ENCODE data around the gene C4orf50. TPM values are rescaled to one million over a fixed set of nuclear protein-coding genes. Genes with fewer than 3 reads are reported as not detected.

Gene C4orf50
- under 1 TPM; under 0.01 to 0.02 TPM for polyA plus RNA-seq

GRCh38 chr4:6018331-6018730, at the start of gene C4orf50:
TSS of gene C4orf50 (minus strand) at chr4:6018431.
- no peaks in the 10 kb centered on the region for H3K9me3 ChIP-seq (ENCODE audit: control insufficient read depth in 2 of 2, insufficient read depth in 1 of 2, low read depth in 1 of 2, low read length in 1 of 2)
- no peak within 1 kb of the TSS for H3K27ac ChIP-seq (ENCODE audit: low read depth in 2 of 2, low read length in 1 of 2)
- 72 to 77% methylated on average over 8 of the region's 8 CpGs for WGBS, 2 donors
- H3K4me3 ChIP-seq (ENCODE audit: low read depth in 1 of 2, low read length in 2 of 2): no peak within 1 kb of the TSS
- no peaks in the 10 kb centered on the region for H3K4me1 ChIP-seq (ENCODE audit: control insufficient read depth in 2 of 2, insufficient read depth in 2 of 2, low read length in 1 of 2)
- H3K27me3 ChIP-seq (ENCODE audit: control insufficient read depth in 1 of 2, insufficient read depth in 2 of 2, low read length in 2 of 2): no peaks in the 10 kb centered on the region
- H3K36me3 ChIP-seq (ENCODE audit: control insufficient read depth in 2 of 2, insufficient read depth in 2 of 2, low read length in 1 of 2): no peaks in the 10 kb centered on the region

- 70 to 76% methylated on average over 10 of the region's 10 CpGs for WGBS, 2 donors
Measured at GRCh38 chr4:6065934-6066590, 47.8 kb upstream of the C4orf50 start.

GRCh38 chr4:6065166-6065565, 46.9 kb upstream of the C4orf50 start:
- Histone ChIP-seq H3K9me3 (ENCODE audit: control insufficient read depth in 2 of 2, insufficient read depth in 1 of 2, low read depth in 1 of 2, low read length in 1 of 2) (peaks cover 4 to 13% of the 10 kb centered on the region in 2 donors), H3K4me1 (ENCODE audit: control insufficient read depth in 2 of 2, insufficient read depth in 2 of 2, low read length in 1 of 2) (no peaks in the 10 kb centered on the region), H3K27me3 (ENCODE audit: control insufficient read depth in 1 of 2, insufficient read depth in 2 of 2, low read length in 2 of 2) (no peaks in the 10 kb centered on the region), H3K27ac (ENCODE audit: low read depth in 2 of 2, low read length in 1 of 2) (no peak overlapping the region), H3K4me3 (ENCODE audit: low read depth in 1 of 2, low read length in 2 of 2) (no peak overlapping the region), H3K36me3 (ENCODE audit: control insufficient read depth in 2 of 2, insufficient read depth in 2 of 2, low read length in 1 of 2) (no peaks in the 10 kb centered on the region)
- WGBS, 2 donors: 89 to 93% methylated on average over 5 of the region's 5 CpGs

More at GRCh38 chr4:6065934-6066590, 47.8 kb upstream of the C4orf50 start:
- Histone ChIP-seq H3K4me3 (ENCODE audit: low read depth in 1 of 2, low read length in 2 of 2) (no peak overlapping the region), H3K27me3 (ENCODE audit: control insufficient read depth in 1 of 2, insufficient read depth in 2 of 2, low read length in 2 of 2) (no peaks in the 10 kb centered on the region), H3K4me1 (ENCODE audit: control insufficient read depth in 2 of 2, insufficient read depth in 2 of 2, low read length in 1 of 2) (no peaks in the 10 kb centered on the region), H3K36me3 (ENCODE audit: control insufficient read depth in 2 of 2, insufficient read depth in 2 of 2, low read length in 1 of 2) (no peaks in the 10 kb centered on the region), H3K9me3 (ENCODE audit: control insufficient read depth in 2 of 2, insufficient read depth in 1 of 2, low read depth in 1 of 2, low read length in 1 of 2) (peaks cover 2 to 6% of the 10 kb centered on the region in 2 donors), H3K27ac (ENCODE audit: low read depth in 2 of 2, low read length in 1 of 2) (no peak overlapping the region)

- H3K27ac ChIP-seq (ENCODE audit: low read depth in 2 of 2, low read length in 1 of 2): no peak overlapping the region
- H3K27me3 ChIP-seq (ENCODE audit: control insufficient read depth in 1 of 2, insufficient read depth in 2 of 2, low read length in 2 of 2): no peaks in the 10 kb centered on the region
- no peaks in the 10 kb centered on the region for H3K4me1 ChIP-seq (ENCODE audit: control insufficient read depth in 2 of 2, insufficient read depth in 2 of 2, low read length in 1 of 2)
- H3K4me3 ChIP-seq (ENCODE audit: low read depth in 1 of 2, low read length in 2 of 2): no peak overlapping the region
- 79 to 86% methylated on average over 7 of the region's 7 CpGs for WGBS, 2 donors
- no peaks in the 10 kb centered on the region for H3K36me3 ChIP-seq (ENCODE audit: control insufficient read depth in 2 of 2, insufficient read depth in 2 of 2, low read length in 1 of 2)
- peaks cover 8 to 19% of the 10 kb centered on the region in 2 donors for H3K9me3 ChIP-seq (ENCODE audit: control insufficient read depth in 2 of 2, insufficient read depth in 1 of 2, low read depth in 1 of 2, low read length in 1 of 2)
Measured at GRCh38 chr4:6064383-6064782, 46.2 kb upstream of the C4orf50 start.

- Histone ChIP-seq H3K4me3 (ENCODE audit: low read depth in 1 of 2, low read length in 2 of 2) (no peak overlapping the region), H3K36me3 (ENCODE audit: control insufficient read depth in 2 of 2, insufficient read depth in 2 of 2, low read length in 1 of 2) (no peaks in the 10 kb centered on the region), H3K9me3 (ENCODE audit: control insufficient read depth in 2 of 2, insufficient read depth in 1 of 2, low read depth in 1 of 2, low read length in 1 of 2) (peaks cover 14 to 26% of the 10 kb centered on the region in 2 donors), H3K27me3 (ENCODE audit: control insufficient read depth in 1 of 2, insufficient read depth in 2 of 2, low read length in 2 of 2) (no peaks in the 10 kb centered on the region), H3K4me1 (ENCODE audit: control insufficient read depth in 2 of 2, insufficient read depth in 2 of 2, low read length in 1 of 2) (no peaks in the 10 kb centered on the region), H3K27ac (ENCODE audit: low read depth in 2 of 2, low read length in 1 of 2) (no peak overlapping the region)
- WGBS, 2 donors: 90 to 97% methylated on average over 10 of the region's 10 CpGs
Measured at GRCh38 chr4:6063684-6064083, 45.5 kb upstream of the C4orf50 start.

GRCh38 chr4:6062133-6062532, 43.9 kb upstream of the C4orf50 start:
- H3K36me3 ChIP-seq (ENCODE audit: control insufficient read depth in 2 of 2, insufficient read depth in 2 of 2, low read length in 1 of 2): no peaks in the 10 kb centered on the region
- no peak overlapping the region for H3K27ac ChIP-seq (ENCODE audit: low read depth in 2 of 2, low read length in 1 of 2)
- H3K4me1 ChIP-seq (ENCODE audit: control insufficient read depth in 2 of 2, insufficient read depth in 2 of 2, low read length in 1 of 2): no peaks in the 10 kb centered on the region
- peaks cover 24 to 36% of the 10 kb centered on the region in 2 donors for H3K9me3 ChIP-seq (ENCODE audit: control insufficient read depth in 2 of 2, insufficient read depth in 1 of 2, low read depth in 1 of 2, low read length in 1 of 2)
- no peaks in the 10 kb centered on the region for H3K27me3 ChIP-seq (ENCODE audit: control insufficient read depth in 1 of 2, insufficient read depth in 2 of 2, low read length in 2 of 2)
- 88 to 89% methylated on average over 12 of the region's 12 CpGs for WGBS, 2 donors
- H3K4me3 ChIP-seq (ENCODE audit: low read depth in 1 of 2, low read length in 2 of 2): no peak overlapping the region

- no peaks in the 10 kb centered on the region for H3K27me3 ChIP-seq (ENCODE audit: control insufficient read depth in 1 of 2, insufficient read depth in 2 of 2, low read length in 2 of 2)
- H3K4me3 ChIP-seq (ENCODE audit: low read depth in 1 of 2, low read length in 2 of 2): no peak overlapping the region
- no peaks in the 10 kb centered on the region for H3K36me3 ChIP-seq (ENCODE audit: control insufficient read depth in 2 of 2, insufficient read depth in 2 of 2, low read length in 1 of 2)
- H3K9me3 ChIP-seq (ENCODE audit: control insufficient read depth in 2 of 2, insufficient read depth in 1 of 2, low read depth in 1 of 2, low read length in 1 of 2): peaks cover 26 to 39% of the 10 kb centered on the region in 2 donors
- no peak overlapping the region for H3K27ac ChIP-seq (ENCODE audit: low read depth in 2 of 2, low read length in 1 of 2)
- WGBS, 2 donors: 88 to 91% methylated on average over 7 of the region's 7 CpGs
- H3K4me1 ChIP-seq (ENCODE audit: control insufficient read depth in 2 of 2, insufficient read depth in 2 of 2, low read length in 1 of 2): peaks cover 0 to 4% of the 10 kb centered on the region in 2 donors
Measured at GRCh38 chr4:6059375-6059805, 41.2 kb upstream of the C4orf50 start.

GRCh38 chr4:6058531-6059374, 40.5 kb upstream of the C4orf50 start:
- Histone ChIP-seq H3K4me1 (ENCODE audit: control insufficient read depth in 2 of 2, insufficient read depth in 2 of 2, low read length in 1 of 2) (peaks cover 0 to 4% of the 10 kb centered on the region in 2 donors), H3K4me3 (ENCODE audit: low read depth in 1 of 2, low read length in 2 of 2) (no peak overlapping the region), H3K9me3 (ENCODE audit: control insufficient read depth in 2 of 2, insufficient read depth in 1 of 2, low read depth in 1 of 2, low read length in 1 of 2) (peaks cover 26 to 39% of the 10 kb centered on the region in 2 donors), H3K27me3 (ENCODE audit: control insufficient read depth in 1 of 2, insufficient read depth in 2 of 2, low read length in 2 of 2) (no peaks in the 10 kb centered on the region), H3K27ac (ENCODE audit: low read depth in 2 of 2, low read length in 1 of 2) (no peak overlapping the region), H3K36me3 (ENCODE audit: control insufficient read depth in 2 of 2, insufficient read depth in 2 of 2, low read length in 1 of 2) (no peaks in the 10 kb centered on the region)
- WGBS, 2 donors: 91 to 93% methylated on average over 12 of the region's 12 CpGs

GRCh38 chr4:6056976-6057766, 38.9 kb upstream of the C4orf50 start:
- Histone ChIP-seq H3K9me3 (ENCODE audit: control insufficient read depth in 2 of 2, insufficient read depth in 1 of 2, low read depth in 1 of 2, low read length in 1 of 2) (peaks cover 24 to 39% of the 10 kb centered on the region in 2 donors), H3K27me3 (ENCODE audit: control insufficient read depth in 1 of 2, insufficient read depth in 2 of 2, low read length in 2 of 2) (no peaks in the 10 kb centered on the region), H3K4me3 (ENCODE audit: low read depth in 1 of 2, low read length in 2 of 2) (no peak overlapping the region), H3K36me3 (ENCODE audit: control insufficient read depth in 2 of 2, insufficient read depth in 2 of 2, low read length in 1 of 2) (no peaks in the 10 kb centered on the region), H3K4me1 (ENCODE audit: control insufficient read depth in 2 of 2, insufficient read depth in 2 of 2, low read length in 1 of 2) (peaks cover 0 to 4% of the 10 kb centered on the region in 2 donors), H3K27ac (ENCODE audit: low read depth in 2 of 2, low read length in 1 of 2) (no peak overlapping the region)
- WGBS, 2 donors: 83 to 89% methylated on average over 15 of the region's 15 CpGs

All from esophagus (tissue), 2 donors.